ENCODE measurements around the gene LEMD2.

The LEMD2 gene

DNA sequence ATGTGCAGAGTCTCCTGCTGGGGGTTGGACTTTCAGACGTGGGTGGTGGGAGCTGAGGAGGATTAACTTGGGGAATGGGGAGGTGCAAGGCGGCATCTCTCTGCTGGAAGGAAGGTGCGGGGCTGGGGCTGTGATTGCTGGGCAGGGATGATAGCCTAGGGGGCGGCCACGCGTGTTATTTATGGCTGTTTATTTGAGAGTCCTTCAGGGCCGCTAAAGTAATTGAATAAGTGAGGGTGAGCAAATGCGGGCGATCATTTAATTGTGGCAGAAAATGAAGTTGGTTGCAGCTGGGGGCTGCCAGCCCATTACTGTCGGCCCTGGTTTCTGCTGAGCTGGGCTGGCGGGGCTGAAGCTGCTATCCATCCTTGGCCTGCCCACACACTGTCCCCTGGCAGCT, 34.7 kb downstream of the LEMD2 start:
- Histone ChIP-seq H3K36me3 (ENCODE audit: insufficient read depth, low read length) (no peaks in the 10 kb centered on the region), H3K4me1 (ENCODE audit: insufficient read depth, low read length) (peaks cover 12% of the 10 kb centered on the region; the same call in 1 of the 2 replicates), H3K9me3 (ENCODE audit: control insufficient read depth, insufficient read depth, low read length) (no peaks in the 10 kb centered on the region), H3K9ac (ENCODE audit: low read depth, low read length) (no peak overlapping the region)

- no peaks in the 10 kb centered on the region for H3K9me3 ChIP-seq (ENCODE audit: control insufficient read depth, insufficient read depth, low read length)
- peaks cover 22% of the 10 kb centered on the region; the same call in 1 of the 2 replicates for H3K4me1 ChIP-seq (ENCODE audit: insufficient read depth, low read length)
- no peak overlapping the region for H3K9ac ChIP-seq (ENCODE audit: low read depth, low read length)
- no peaks in the 10 kb centered on the region for H3K36me3 ChIP-seq (ENCODE audit: insufficient read depth, low read length)
These were observed 36.3 kb downstream of the LEMD2 start for GRCh38 chr6:33752646-33753015.

- Histone ChIP-seq H3K36me3 (ENCODE audit: insufficient read depth, low read length) (no peaks in the 10 kb centered on the region), H3K9ac (ENCODE audit: low read depth, low read length) (no peak overlapping the region), H3K9me3 (ENCODE audit: control insufficient read depth, insufficient read depth, low read length) (no peaks in the 10 kb centered on the region), H3K4me1 (ENCODE audit: insufficient read depth, low read length) (peaks cover 28% of the 10 kb centered on the region; the same call in 1 of the 2 replicates)
These were observed 36.9 kb downstream of the LEMD2 start for GRCh38 chr6:33751771-33752645.

DNA sequence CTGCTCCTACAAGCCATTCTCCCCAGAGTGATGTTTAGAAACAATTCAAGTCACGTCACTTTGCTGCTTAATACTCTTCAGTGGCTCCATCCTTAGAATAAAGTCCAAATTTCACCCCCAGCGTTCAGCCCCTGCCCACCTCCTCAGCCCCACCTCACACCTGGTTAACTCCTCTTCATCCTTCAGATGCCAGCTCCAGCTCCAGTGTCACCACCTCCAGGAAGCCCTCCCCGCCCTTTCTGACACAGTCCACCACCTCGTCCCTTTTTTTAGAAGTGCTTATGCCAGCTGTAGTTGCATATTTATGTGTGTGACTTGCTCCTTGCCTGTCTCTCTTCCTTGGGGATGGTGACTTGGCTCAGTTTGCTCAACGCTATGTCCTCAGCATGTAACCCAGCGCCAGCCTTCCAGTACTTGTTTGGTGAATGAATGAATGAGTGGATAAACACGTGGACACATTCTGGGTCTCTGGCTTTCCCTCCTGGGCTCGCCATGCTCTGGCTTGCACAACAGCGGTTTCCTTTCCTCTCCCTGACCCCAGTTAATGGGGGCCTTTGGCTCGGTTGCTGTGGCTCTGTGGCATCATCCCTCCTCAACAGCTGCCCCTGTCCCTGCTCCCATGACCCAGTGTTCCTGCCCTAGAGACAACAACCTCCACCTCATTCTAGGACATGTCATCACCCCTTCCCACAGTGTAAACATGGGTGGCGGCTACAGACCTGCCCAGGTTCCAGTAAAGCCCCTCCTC, 38.5 kb downstream of the LEMD2 start:
- H3K4me1 ChIP-seq (ENCODE audit: insufficient read depth, low read length): peaks cover 40% of the 10 kb centered on the region
- no peaks in the 10 kb centered on the region for H3K9me3 ChIP-seq (ENCODE audit: control insufficient read depth, insufficient read depth, low read length)
- no peak overlapping the region for H3K9ac ChIP-seq (ENCODE audit: low read depth, low read length)
- H3K36me3 ChIP-seq (ENCODE audit: insufficient read depth, low read length): no peaks in the 10 kb centered on the region

DNA sequence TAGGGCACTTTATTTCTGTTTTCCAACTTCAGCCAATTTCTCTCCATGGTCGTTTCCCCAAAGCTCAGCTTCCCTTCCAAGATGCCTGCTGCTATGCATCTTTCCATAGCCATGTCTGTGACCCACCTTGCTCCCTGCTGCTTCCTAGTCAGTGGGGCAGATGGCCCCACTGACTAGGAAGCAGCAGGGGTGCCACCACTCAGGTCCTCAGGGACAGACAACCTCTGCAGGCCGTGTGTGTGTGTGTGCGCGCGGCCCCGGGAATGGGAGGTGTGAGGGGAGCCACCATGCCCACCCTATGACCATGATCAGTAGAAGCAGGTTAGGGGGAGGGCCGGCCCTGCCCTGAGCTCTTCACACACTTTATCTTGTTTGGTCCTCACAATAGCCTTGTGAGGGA, 39.5 kb downstream of the LEMD2 start:
- H3K4me1 ChIP-seq (ENCODE audit: insufficient read depth, low read length): peaks cover 44% of the 10 kb centered on the region
- no peak overlapping the region for H3K9ac ChIP-seq (ENCODE audit: low read depth, low read length)
- no peaks in the 10 kb centered on the region for H3K9me3 ChIP-seq (ENCODE audit: control insufficient read depth, insufficient read depth, low read length)
- H3K36me3 ChIP-seq (ENCODE audit: insufficient read depth, low read length): no peaks in the 10 kb centered on the region

DNA sequence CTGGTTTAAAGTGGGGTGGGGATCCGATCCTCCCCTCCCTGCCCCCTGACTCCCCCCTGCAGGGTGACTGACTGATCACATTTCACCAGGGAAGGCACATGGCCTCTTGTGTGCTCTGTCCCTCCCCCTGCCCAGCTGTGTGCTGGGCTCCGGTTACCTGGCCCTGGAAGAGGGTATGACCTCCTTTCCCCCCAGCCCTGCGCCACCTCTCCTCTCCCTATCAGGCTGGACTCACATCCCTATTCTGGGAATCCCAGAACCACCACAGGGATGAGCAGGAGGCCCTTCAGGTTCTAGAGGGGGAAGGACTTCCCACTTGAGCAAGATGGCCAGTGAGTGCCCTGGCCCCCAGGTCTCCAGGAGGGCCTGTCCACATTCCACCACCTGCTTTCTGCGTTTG, 40.1 kb downstream of the LEMD2 start:
- H3K36me3 ChIP-seq (ENCODE audit: insufficient read depth, low read length): no peaks in the 10 kb centered on the region
- H3K4me1 ChIP-seq (ENCODE audit: insufficient read depth, low read length): peaks cover 44% of the 10 kb centered on the region
- no peaks in the 10 kb centered on the region for H3K9me3 ChIP-seq (ENCODE audit: control insufficient read depth, insufficient read depth, low read length)
- no peak overlapping the region for H3K9ac ChIP-seq (ENCODE audit: low read depth, low read length)

DNA sequence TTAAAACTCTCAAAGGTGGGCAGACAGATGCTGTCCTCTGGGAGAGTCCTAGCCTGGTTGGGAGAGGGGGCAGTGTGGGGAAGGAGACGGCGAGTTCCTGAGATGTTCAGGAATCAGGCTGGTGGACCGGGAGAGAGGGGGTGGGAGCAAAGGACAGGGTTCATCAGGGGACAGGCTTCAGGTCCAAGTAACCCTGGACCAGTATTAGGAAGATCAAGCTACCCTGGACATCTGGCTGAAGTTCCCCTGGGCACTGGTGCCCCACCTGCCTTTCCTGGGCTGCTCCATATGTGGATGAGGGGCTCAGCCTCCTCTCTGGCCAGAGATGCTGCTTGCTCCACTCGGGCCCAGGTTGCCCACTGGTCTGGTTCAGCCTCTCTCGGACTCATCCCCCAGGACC, 41.1 kb downstream of the LEMD2 start:
- no peaks in the 10 kb centered on the region for H3K36me3 ChIP-seq (ENCODE audit: insufficient read depth, low read length)
- H3K4me1 ChIP-seq (ENCODE audit: insufficient read depth, low read length): peaks cover 44% of the 10 kb centered on the region
- no peak overlapping the region for H3K9ac ChIP-seq (ENCODE audit: low read depth, low read length)
- no peaks in the 10 kb centered on the region for H3K9me3 ChIP-seq (ENCODE audit: control insufficient read depth, insufficient read depth, low read length)

DNA sequence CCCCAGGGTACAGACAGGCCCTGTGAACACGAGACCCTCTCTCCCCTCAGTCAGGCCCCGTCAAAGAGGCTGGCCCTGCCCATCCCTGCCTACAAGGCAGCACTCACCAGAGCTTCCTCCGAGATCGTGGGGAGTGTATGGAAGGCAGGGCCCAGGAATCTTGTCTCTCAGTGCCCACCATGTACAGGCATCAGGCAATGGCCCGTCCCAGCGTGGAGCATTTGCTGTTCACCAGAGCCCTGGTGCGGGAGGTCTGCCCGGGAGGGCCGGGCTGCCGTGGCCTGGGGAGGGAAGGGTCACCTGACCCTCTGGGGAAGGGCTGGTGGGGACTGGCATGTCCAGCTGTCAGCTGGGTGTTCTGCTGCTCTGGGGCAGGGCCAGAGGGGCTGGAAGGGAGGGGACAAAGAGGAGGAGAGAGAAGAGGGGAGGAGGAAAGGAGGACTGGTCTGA, 42.3 kb downstream of the LEMD2 start, which contains the start of gene IP6K3:
IP6K3 (minus strand) TSS at position 255 of the 450 bp plus-strand sequence. CDS start 11,429 bp downstream, outside the sequence.
- Histone ChIP-seq H3K9me3 (ENCODE audit: control insufficient read depth, insufficient read depth, low read length) (no peaks in the 10 kb centered on the region), H3K9ac (ENCODE audit: low read depth, low read length) (peak within 1 kb of the TSS; percentile 46), H3K4me1 (ENCODE audit: insufficient read depth, low read length) (peaks cover 37% of the 10 kb centered on the region), H3K36me3 (ENCODE audit: insufficient read depth, low read length) (no peaks in the 10 kb centered on the region)

DNA sequence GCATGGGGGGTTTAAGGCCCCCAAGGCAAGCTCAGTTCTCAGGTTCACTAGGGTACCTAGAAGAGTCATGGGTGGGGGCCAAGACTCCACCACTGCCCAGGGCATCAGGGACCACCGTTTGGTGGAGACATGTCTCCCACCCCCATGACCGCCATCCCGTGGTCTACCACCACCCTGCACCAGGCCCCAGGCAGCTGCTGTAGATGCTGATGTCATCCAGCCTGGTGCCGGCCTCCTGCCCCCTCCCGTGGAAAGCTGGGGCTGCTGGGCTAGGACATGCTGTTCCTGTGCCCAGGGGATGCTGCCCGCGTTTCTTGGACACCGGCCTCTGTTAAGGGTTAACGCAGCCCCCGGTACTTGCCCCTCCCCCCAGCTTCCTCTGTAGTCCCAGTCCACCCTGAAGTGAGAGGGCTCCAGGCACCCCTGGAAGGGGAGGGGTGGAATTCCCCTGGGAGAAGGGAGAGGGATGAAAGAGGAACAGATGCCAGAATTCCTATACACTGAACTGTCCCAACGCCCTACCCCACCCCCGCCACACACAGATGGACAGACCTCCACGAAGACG, 42.8 kb downstream of the LEMD2 start:
- Histone ChIP-seq H3K9me3 (ENCODE audit: control insufficient read depth, insufficient read depth, low read length) (no peaks in the 10 kb centered on the region), H3K36me3 (ENCODE audit: insufficient read depth, low read length) (no peaks in the 10 kb centered on the region), H3K9ac (ENCODE audit: low read depth, low read length) (peak overlapping the region; percentile 46; the same call in 1 of the 2 replicates), H3K4me1 (ENCODE audit: insufficient read depth, low read length) (peaks cover 36% of the 10 kb centered on the region)

GRCh38 chr6:33745548-33745947, 43.4 kb downstream of the LEMD2 start:
- Histone ChIP-seq H3K36me3 (ENCODE audit: insufficient read depth, low read length) (no peaks in the 10 kb centered on the region), H3K9me3 (ENCODE audit: control insufficient read depth, insufficient read depth, low read length) (no peaks in the 10 kb centered on the region), H3K9ac (ENCODE audit: low read depth, low read length) (peak overlapping the region; percentile 46; the same call in 1 of the 2 replicates), H3K4me1 (ENCODE audit: insufficient read depth, low read length) (peaks cover 36% of the 10 kb centered on the region)

DNA sequence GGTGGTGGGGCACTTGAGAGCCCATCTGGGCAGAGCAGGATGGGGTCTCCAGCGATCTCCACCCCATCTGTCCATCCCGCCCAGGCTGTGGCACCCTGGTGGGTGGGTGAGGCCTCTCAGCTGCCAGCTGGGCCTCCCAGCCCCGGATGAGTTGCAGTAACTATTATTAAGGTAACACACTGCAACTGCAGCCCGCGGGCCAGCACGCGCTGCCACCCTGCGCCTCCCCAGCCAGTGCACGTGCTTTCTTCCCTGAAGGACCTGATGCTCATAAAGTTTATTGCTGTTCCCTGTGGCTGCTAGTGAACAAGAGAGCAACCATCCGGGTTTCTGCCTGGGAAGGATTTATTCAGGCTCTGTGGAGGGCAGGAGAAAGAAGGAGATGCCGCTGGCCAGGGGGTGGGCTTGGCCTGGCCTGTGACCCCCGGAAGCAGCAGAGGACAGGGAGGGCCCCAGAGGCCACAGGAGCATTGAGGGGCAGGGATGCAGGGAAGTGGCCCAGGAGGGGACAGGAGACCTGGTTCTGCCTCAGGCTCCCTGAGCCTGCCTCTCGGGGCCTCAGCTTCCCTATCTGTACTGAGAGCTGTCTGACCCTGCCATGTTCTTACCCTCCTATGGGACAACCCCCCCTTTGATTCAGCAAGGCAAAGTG, 43.9 kb downstream of the LEMD2 start:
- peak overlapping the region; percentile 46; the same call in 1 of the 2 replicates for H3K9ac ChIP-seq (ENCODE audit: low read depth, low read length)

DNA sequence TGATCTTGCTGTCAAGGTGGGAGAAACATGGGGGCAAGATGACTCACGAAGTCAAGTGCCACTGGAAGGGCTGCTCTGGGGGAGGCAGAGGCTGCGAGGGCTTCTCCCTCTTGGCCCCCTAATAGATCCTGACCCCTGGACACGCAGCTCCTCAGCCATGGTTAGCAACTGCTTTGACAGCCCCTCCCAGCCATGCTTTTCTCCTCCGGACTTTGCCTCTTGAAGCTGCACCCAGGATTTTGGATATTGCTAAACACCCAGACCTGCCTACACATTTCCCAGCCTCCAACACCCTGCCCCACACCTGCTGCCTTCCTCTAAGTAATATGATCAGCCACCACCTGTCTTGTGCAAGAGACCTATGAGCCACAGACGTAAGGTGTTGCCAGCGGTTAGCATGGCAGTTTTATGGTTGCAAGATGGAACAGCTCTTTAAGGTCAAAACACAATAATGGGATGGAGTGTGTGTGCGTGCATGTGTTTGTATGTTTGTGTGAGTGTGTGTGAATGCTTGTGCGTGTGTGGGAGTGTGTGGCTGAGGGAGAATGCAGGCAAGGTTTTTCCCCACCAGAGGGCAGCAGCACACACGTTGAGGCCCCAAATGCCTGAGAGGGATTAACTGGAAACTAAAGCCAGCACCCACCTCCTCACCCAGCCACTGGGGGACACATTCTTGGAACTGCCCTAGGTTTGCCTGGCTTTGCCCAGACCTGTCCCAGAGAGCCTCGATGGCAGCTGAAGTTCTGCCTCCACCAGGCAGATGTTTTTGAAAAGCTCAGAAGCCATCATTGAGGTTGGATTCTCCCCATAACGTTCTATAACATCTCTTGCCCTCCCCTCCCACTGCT, 44.7 kb downstream of the LEMD2 start:
- Histone ChIP-seq H3K9me3 (ENCODE audit: control insufficient read depth, insufficient read depth, low read length) (no peaks in the 10 kb centered on the region), H3K4me1 (ENCODE audit: insufficient read depth, low read length) (peaks cover 36% of the 10 kb centered on the region), H3K9ac (ENCODE audit: low read depth, low read length) (no peak overlapping the region), H3K36me3 (ENCODE audit: insufficient read depth, low read length) (no peaks in the 10 kb centered on the region)

More for the DNA sequence above, 43.9 kb downstream of the LEMD2 start:
- Histone ChIP-seq H3K4me1 (ENCODE audit: insufficient read depth, low read length) (peaks cover 36% of the 10 kb centered on the region), H3K36me3 (ENCODE audit: insufficient read depth, low read length) (no peaks in the 10 kb centered on the region), H3K9me3 (ENCODE audit: control insufficient read depth, insufficient read depth, low read length) (no peaks in the 10 kb centered on the region)

- Histone ChIP-seq H3K9ac (ENCODE audit: low read depth, low read length) (no peak overlapping the region), H3K36me3 (ENCODE audit: insufficient read depth, low read length) (no peaks in the 10 kb centered on the region), H3K9me3 (ENCODE audit: control insufficient read depth, insufficient read depth, low read length) (no peaks in the 10 kb centered on the region), H3K4me1 (ENCODE audit: insufficient read depth, low read length) (peaks cover 28% of the 10 kb centered on the region)
These were observed 46.1 kb downstream of the LEMD2 start for GRCh38 chr6:33742837-33743236.
